K562 (cell line): Measurements from ENCODE around the gene PDZD8. TPM values are rescaled to one million over a fixed set of nuclear protein-coding genes. Genes with fewer than 3 reads are reported as not detected.

ENCODE experiments used
- ARNT ChIP-seq, 2 experiments: fragments of 450-650 bp; IDR thresholded peaks; 2 replicates each; pipeline ENCODE4 v1.6.1; 2016; ENCODE audit warnings: mild to moderate bottlenecking in 1 of 2
- CBFA2T2 ChIP-seq: fragments of 450-650 bp; conservative IDR thresholded peaks from 2 replicates; pipeline ENCODE4 v1.6.1; 2017; ENCODE audit warnings: mild to moderate bottlenecking
- CSDE1 ChIP-seq, 2 experiments: fragments of 450-650 bp; IDR thresholded peaks; 2 replicates each; pipeline ENCODE4 v1.6.1; 2016; ENCODE audit warnings: mild to moderate bottlenecking in 1 of 2
- DPF2 ChIP-seq: fragments of 450-650 bp; IDR thresholded peaks from 2 replicates; pipeline ENCODE4 v1.6.1; 2016
- ETV5 ChIP-seq: sonication (generic); formaldehyde crosslinking; IDR thresholded peaks from 2 replicates; pipeline ENCODE4 v1.4.0; 2020; ENCODE audit warnings: low read depth, mild to moderate bottlenecking, missing genetic modification reagents
- MTA2 ChIP-seq: fragments of 450-650 bp; IDR thresholded peaks from 2 replicates; pipeline ENCODE4 v1.6.1; 2016; ENCODE audit warnings: low read depth
- MYNN ChIP-seq, 2 experiments: sonication (generic); formaldehyde crosslinking in 1 of 2; IDR thresholded peaks; 2 replicates each; pipeline versions ENCODE4 v1.5.0 to v1.6.1; 2016 to 2020; ENCODE audit warnings: antibody characterized with exemption in 1 of 2, missing genetic modification reagents in 1 of 2
- NCOA2 ChIP-seq, 2 experiments: fragments of 450-650 bp; IDR thresholded peaks; 2 replicates each; pipeline ENCODE4 v1.6.1; 2018; ENCODE audit warnings: mild to moderate bottlenecking in 2 of 2, moderate library complexity in 1 of 2; ENCODE audit not compliant: partially characterized antibody in 2 of 2
- NCOR1 ChIP-seq: fragments of 450-650 bp; IDR thresholded peaks from 2 replicates; pipeline ENCODE4 v1.6.1; 2016; ENCODE audit warnings: mild to moderate bottlenecking, moderate library complexity
- NR2F6 ChIP-seq: fragments of 450-650 bp; formaldehyde crosslinking; IDR thresholded peaks from 2 replicates; pipeline ENCODE4 v1.4.0; 2020; ENCODE audit warnings: mild to moderate bottlenecking
- PKNOX1 ChIP-seq: fragments of 450-650 bp; IDR thresholded peaks from 2 replicates; pipeline ENCODE4 v1.6.1; 2016
- RAD21 ChIP-seq, 2 experiments: fragments of 250-450 bp in 1 of 2; fragments of 450-650 bp in 1 of 2; sonication (Bioruptor Pico) in 1 of 2; formaldehyde crosslinking in 1 of 2; IDR thresholded peaks in 1 of 2; conservative IDR thresholded peaks in 1 of 2; 2 replicates each; pipeline versions ENCODE4 v1.4.0 to v1.8.0; 2020 to 2022; ENCODE audit warnings: mild to moderate bottlenecking in 2 of 2, moderate library complexity in 1 of 2
- REST ChIP-seq, 2 experiments: fragments of 450-650 bp; formaldehyde crosslinking in 1 of 2; IDR thresholded peaks; 2 replicates each; pipeline versions ENCODE4 v1.4.0 to v1.6.1; 2014 to 2020; ENCODE audit warnings: mild to moderate bottlenecking in 2 of 2, borderline replicate concordance in 1 of 2, low read depth in 1 of 2
- SOX6 ChIP-seq: fragments of 450-650 bp; IDR thresholded peaks from 2 replicates; pipeline ENCODE4 v1.6.1; 2014; ENCODE audit warnings: mild to moderate bottlenecking
- ZKSCAN1 ChIP-seq: fragments of 150-350 bp; IDR thresholded peaks from 2 replicates; pipeline ENCODE4 v1.6.1; 2016; ENCODE audit warnings: low read depth, low read length
- ZNF311 ChIP-seq: fragments of 250-450 bp; sonication (Bioruptor Pico); IDR thresholded peaks from 2 replicates; pipeline ENCODE4 v1.4.0; 2020; ENCODE audit warnings: mild to moderate bottlenecking, moderate library complexity
- polyA plus RNA-seq, 8 experiments: library from polyadenylated mRNA; depleted of rRNA in 4 of 8; stranded (reverse) in 5 of 8; unstranded in 3 of 8; fragments of >200 nt; fragmentation: Nextera tagmentation in 2 of 8; fragmentation: Illumina TruSeq in 1 of 8; extraction: Ambion mirVana in 2 of 8; extraction: Trizol in 1 of 8; gene quantifications; 2 replicates each; pipeline versions ENCODE4 v1.2.1 to v1.2.3, GENCODE V29; 2011 to 2014; ENCODE audit warnings: inconsistent platforms in 1 of 8, missing spikeins in 1 of 8
- total RNA-seq, 7 experiments: library from RNA; depleted of rRNA in 6 of 7; stranded (reverse); fragments of >200 nt in 6 of 7; fragmentation: Illumina TruSeq in 2 of 7; extraction: Trizol in 2 of 7; gene quantifications; 2 replicates each; pipeline versions ENCODE4 v1.2.1 to v1.2.3, GENCODE V29; 2011 to 2021; ENCODE audit warnings: low replicate concordance in 1 of 7
- TF ChIP-seq, protein P1 (sequence below): fragments of 250-450 bp; sonication (Bioruptor Pico); IDR thresholded peaks from 2 replicates; pipeline ENCODE4 v1.8.0; 2022; ENCODE audit warnings: inconsistent platforms

PDZD8 gene
- total and polyA plus RNA-seq, 9 of the 15 experiments (the other 6 are each of a cell fraction or from before 2014, with no cell fraction given) = 5.5 to 53.4 (median 36.8) TPM

- TF ChIP-seq, protein P1, sequence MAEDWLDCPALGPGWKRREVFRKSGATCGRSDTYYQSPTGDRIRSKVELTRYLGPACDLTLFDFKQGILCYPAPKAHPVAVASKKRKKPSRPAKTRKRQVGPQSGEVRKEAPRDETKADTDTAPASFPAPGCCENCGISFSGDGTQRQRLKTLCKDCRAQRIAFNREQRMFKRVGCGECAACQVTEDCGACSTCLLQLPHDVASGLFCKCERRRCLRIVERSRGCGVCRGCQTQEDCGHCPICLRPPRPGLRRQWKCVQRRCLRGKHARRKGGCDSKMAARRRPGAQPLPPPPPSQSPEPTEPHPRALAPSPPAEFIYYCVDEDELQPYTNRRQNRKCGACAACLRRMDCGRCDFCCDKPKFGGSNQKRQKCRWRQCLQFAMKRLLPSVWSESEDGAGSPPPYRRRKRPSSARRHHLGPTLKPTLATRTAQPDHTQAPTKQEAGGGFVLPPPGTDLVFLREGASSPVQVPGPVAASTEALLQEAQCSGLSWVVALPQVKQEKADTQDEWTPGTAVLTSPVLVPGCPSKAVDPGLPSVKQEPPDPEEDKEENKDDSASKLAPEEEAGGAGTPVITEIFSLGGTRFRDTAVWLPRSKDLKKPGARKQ (CRISPR knock-in tag) = no peak
- TF ChIP-seq NCOA2 (IDR thresholded peaks at IDR 0.05; ENCODE audit: partially characterized antibody in 2 of 2) = peak; percentile 49 to 56
- TF ChIP-seq SOX6 = peak; percentile 86
- peak; percentile 88 for TF ChIP-seq MYNN (IDR thresholded peaks at IDR 0.05)
- no peak for TF ChIP-seq MYNN (CRISPR knock-in tag; IDR thresholded peaks at IDR 0.05)
- TF ChIP-seq ZNF311 = 0 out of 2 replicates have a peak, but pooled peaks have one; percentile 28
- TF ChIP-seq DPF2 = peak; percentile 93
- peak; percentile 80 for TF ChIP-seq MTA2
- TF ChIP-seq CSDE1 (IDR thresholded peaks at IDR 0.05) = no peak
- peak in 1 of 2 experiments; percentile 79; a peak in 1 of 4 replicates for TF ChIP-seq ARNT (IDR thresholded peaks at IDR 0.05)
- TF ChIP-seq ETV5 (CRISPR knock-in tag) = 0 out of 2 replicates have a peak, but pooled peaks have one; percentile 28
- TF ChIP-seq RAD21 (CRISPR knock-in tag; conservative IDR thresholded peaks at IDR 0.05 in 1 of 2, IDR thresholded peaks at IDR 0.05 in 1 of 2) = no peak
- peak; percentile 94 for TF ChIP-seq NCOR1
- peak; percentile 36; the same call in 1 of the 2 replicates for TF ChIP-seq PKNOX1
- 0 out of 2 replicates have a peak, but pooled peaks have one; percentile 30 for TF ChIP-seq ZKSCAN1
- peak; percentile 92 for TF ChIP-seq CBFA2T2
- TF ChIP-seq NR2F6 (CRISPR knock-in tag) = no peak
- peak; percentile 29; the same call in 1 of the 2 replicates for TF ChIP-seq REST (IDR thresholded peaks at IDR 0.05; ENCODE audit: borderline replicate concordance)
- no peak for TF ChIP-seq REST (CRISPR knock-in tag; IDR thresholded peaks at IDR 0.05; ENCODE audit: low read depth)
Observed at GRCh38 chr10:117411479-117412399, 36.5 kb upstream of the PDZD8 start (continued).
